ENCODE measurements around the gene MAD2L2.

- TF ChIP-seq CTCF (IDR thresholded peaks at IDR 0.05) (no peak), POLR2A (IDR thresholded peaks at IDR 0.05) (no peak)
Observed at GRCh38 chr1:11701551-11701961, 20.6 kb upstream of the MAD2L2 start.
